ENCODE results near the gene PSMB1.

- TF ChIP-seq EZH2 (IDR thresholded peaks at IDR 0.05; ENCODE audit: insufficient read depth, poor library complexity, severe bottlenecking) (no peak), EZH2phosphoT487 (IDR thresholded peaks at IDR 0.05; ENCODE audit: insufficient read depth, low read depth) (no peak)
Observed at GRCh38 chr6:170489836-170490235, 63.3 kb downstream of the PSMB1 start.

Data from GM23248 (cell line).